B cell (primary cell): Measurements from ENCODE around the gene TMEM145. TPM values are rescaled to one million over a fixed set of nuclear protein-coding genes. Genes with fewer than 3 reads are reported as not detected.
A peak's percentile ranks its signal among the peaks of the same experiment; 100 is the strongest.

Experiments
- ATAC-seq: fragments of 200-7000 bp; cut with Tn5 transposase; one replicate; pipeline ENCODE4 v1.10.0; 2021; ENCODE audit warnings: low read depth, mild to moderate bottlenecking, moderate number of reproducible peaks, moderate library complexity
- CTCF ChIA-PET: fragments of 350-600 bp; sonication (Branson Sonifier 250); formaldehyde crosslinking; loops from one replicate; lab custom pipeline; 2021; ENCODE audit warnings: antibody characterized with exemption, inconsistent platforms; lab: Charles Lee
- POLR2A ChIA-PET: fragments of 350-600 bp; sonication (Branson Sonifier 250); formaldehyde crosslinking; loops from one replicate; lab custom pipeline; 2021; ENCODE audit warnings: antibody characterized with exemption; lab: Charles Lee
- DNase-seq: peaks from one replicate; pipeline ENCODE4 v3.0.0; 2013
- H2AFZ ChIP-seq: 2 replicates; pipeline ENCODE4 v1.6.1; 2012; ENCODE audit warnings: mild to moderate bottlenecking, low read depth, low read length; ENCODE audit not compliant: insufficient read depth, poor library complexity, severe bottlenecking
- H3K27ac ChIP-seq, 2 donors: 1 replicate in 1 of 2; 2 replicates in 1 of 2; pipeline ENCODE4 v1.5.1; 2012 to 2013; ENCODE audit warnings: low read length in 2 of 2, mild to moderate bottlenecking in 2 of 2, moderate library complexity in 1 of 2
- H3K27me3 ChIP-seq, 4 experiments: fragments of 200-600 bp in 1 of 4; sonication (generic) in 1 of 4; replicated peaks in 1 of 4; 1 replicate in 2 of 4; 2 replicates in 2 of 4; pipeline versions ENCODE4 v1.6.1 to v1.7.0; 2013 to 2016; ENCODE audit warnings: low read length in 3 of 4, mild to moderate bottlenecking in 2 of 4, mixed read lengths in 1 of 4, moderate library complexity in 1 of 4; ENCODE audit not compliant: insufficient read depth in 4 of 4, control insufficient read depth in 3 of 4; ENCODE audit errors: control extremely low read depth in 1 of 4
- H3K36me3 ChIP-seq, 2 experiments: replicated peaks in 1 of 2; 1 replicate in 1 of 2; 2 replicates in 1 of 2; pipeline versions ENCODE4 v1.6.1 to v1.7.1; 2013; ENCODE audit warnings: low read length in 1 of 2; ENCODE audit not compliant: insufficient read depth in 2 of 2, control insufficient read depth in 1 of 2; ENCODE audit errors: control extremely low read depth in 1 of 2, extremely low read depth in 1 of 2
- H3K4me1 ChIP-seq, 2 donors: fragments of 200-600 bp in 1 of 2; sonication (generic) in 1 of 2; 1 replicate in 1 of 2; 2 replicates in 1 of 2; pipeline versions ENCODE4 v1.5.1 to v1.6.1; 2013 to 2017; ENCODE audit warnings: low read length in 2 of 2; ENCODE audit not compliant: control insufficient read depth in 2 of 2, insufficient read depth in 2 of 2
- H3K4me2 ChIP-seq: replicated peaks from 2 replicates; pipeline ENCODE3; 2012; ENCODE audit warnings: mild to moderate bottlenecking, low read depth, low read length; ENCODE audit not compliant: poor library complexity, severe bottlenecking
- H3K4me3 ChIP-seq, 5 experiments: fragments of 200-600 bp in 1 of 5; sonication (generic) in 1 of 5; 1 replicate in 3 of 5; 2 replicates in 2 of 5; pipeline versions ENCODE4 v1.5.1 to v1.7.0; 2011 to 2016; ENCODE audit warnings: low read length in 4 of 5, mild to moderate bottlenecking in 4 of 5, low read depth in 2 of 5, control low read depth in 1 of 5, moderate library complexity in 1 of 5; ENCODE audit not compliant: insufficient read depth in 1 of 5; ENCODE audit errors: control extremely low read depth in 1 of 5, extremely low read depth in 1 of 5
- H3K79me2 ChIP-seq: fragments of 200-600 bp; sonication (generic); one replicate; pipeline ENCODE4 v1.6.0; 2016; ENCODE audit warnings: low read length; ENCODE audit not compliant: control insufficient read depth, insufficient read depth
- H3K9ac ChIP-seq: fragments of 200-600 bp; sonication (generic); 2 replicates; pipeline ENCODE4 v1.6.1; 2017; ENCODE audit warnings: mild to moderate bottlenecking, low read length, moderate library complexity
- H3K9me3 ChIP-seq, 3 donors: one replicate each; pipeline versions ENCODE4 v1.6.1 to v1.7.1; 2013; ENCODE audit warnings: low read length in 2 of 3; ENCODE audit not compliant: control insufficient read depth in 2 of 3, insufficient read depth in 1 of 3; ENCODE audit errors: control extremely low read depth in 1 of 3
- H4K20me1 ChIP-seq: 2 replicates; pipeline ENCODE4 v1.6.0; 2012; ENCODE audit warnings: mild to moderate bottlenecking, low read length; ENCODE audit not compliant: insufficient read depth, control insufficient read depth, poor library complexity, severe bottlenecking
- H3K27ac Mint-ChIP-seq: one replicate; pipeline ENCODE4 v1.8.0; 2021; ENCODE audit warnings: mixed read lengths
- H3K27me3 Mint-ChIP-seq: one replicate; pipeline ENCODE4 v1.8.0; 2021; ENCODE audit warnings: mixed read lengths
- H3K4me1 Mint-ChIP-seq: one replicate; pipeline ENCODE4 v1.8.0; 2021; ENCODE audit warnings: mixed read lengths
- H3K4me3 Mint-ChIP-seq: one replicate; pipeline ENCODE4 v1.8.0; 2021; ENCODE audit warnings: mixed read lengths
- H3K9me3 Mint-ChIP-seq: one replicate; pipeline ENCODE4 v1.8.0; 2022; ENCODE audit warnings: mixed read lengths; ENCODE audit not compliant: insufficient read depth
- EZH2 ChIP-seq: IDR thresholded peaks from 2 replicates; pipeline ENCODE4 v1.6.1; 2012; ENCODE audit warnings: borderline replicate concordance, low read depth, mild to moderate bottlenecking, moderate library complexity, low read length; ENCODE audit not compliant: insufficient read depth, poor library complexity, severe bottlenecking
- WGBS: methylation state at CpG from one replicate; pipeline ENCODE4 v1.1.5; 2013; ENCODE audit warnings: missing lambda C conversion rate; ENCODE audit not compliant: insufficient coverage; 5-methylcytosine and 5-hydroxymethylcytosine counted together
- intact Hi-C: fragments of 100-400 bp; cut with micrococcal nuclease; formaldehyde crosslinking; loops from one replicate; pipeline ENCODE4 v1.10.0; 2022
- polyA plus RNA-seq: library from polyadenylated mRNA; depleted of rRNA; stranded (reverse); fragments of >200 nt; gene quantifications from 2 replicates; pipeline ENCODE4 v1.2.3, GENCODE V29; 2012
- total RNA-seq, 2 donors: library from RNA; stranded (reverse); fragments of 120-200 nt in 1 of 2; gene quantifications; 1 replicate in 1 of 2; 2 replicates in 1 of 2; pipeline versions ENCODE4 v1.2.3 to v1.2.4, GENCODE V29; 2013 to 2022
- TF ChIP-seq, protein P1 (sequence below): fragments of 200-600 bp; IDR thresholded peaks from one replicate; pipeline ENCODE4 v1.8.0; 2022; ENCODE audit warnings: antibody characterized with exemption, mild to moderate bottlenecking

Gene TMEM145
- total and polyA plus RNA-seq, 2 donors (not counting 1 experiment from before 2014, with no cell fraction given): not detected

DNA sequence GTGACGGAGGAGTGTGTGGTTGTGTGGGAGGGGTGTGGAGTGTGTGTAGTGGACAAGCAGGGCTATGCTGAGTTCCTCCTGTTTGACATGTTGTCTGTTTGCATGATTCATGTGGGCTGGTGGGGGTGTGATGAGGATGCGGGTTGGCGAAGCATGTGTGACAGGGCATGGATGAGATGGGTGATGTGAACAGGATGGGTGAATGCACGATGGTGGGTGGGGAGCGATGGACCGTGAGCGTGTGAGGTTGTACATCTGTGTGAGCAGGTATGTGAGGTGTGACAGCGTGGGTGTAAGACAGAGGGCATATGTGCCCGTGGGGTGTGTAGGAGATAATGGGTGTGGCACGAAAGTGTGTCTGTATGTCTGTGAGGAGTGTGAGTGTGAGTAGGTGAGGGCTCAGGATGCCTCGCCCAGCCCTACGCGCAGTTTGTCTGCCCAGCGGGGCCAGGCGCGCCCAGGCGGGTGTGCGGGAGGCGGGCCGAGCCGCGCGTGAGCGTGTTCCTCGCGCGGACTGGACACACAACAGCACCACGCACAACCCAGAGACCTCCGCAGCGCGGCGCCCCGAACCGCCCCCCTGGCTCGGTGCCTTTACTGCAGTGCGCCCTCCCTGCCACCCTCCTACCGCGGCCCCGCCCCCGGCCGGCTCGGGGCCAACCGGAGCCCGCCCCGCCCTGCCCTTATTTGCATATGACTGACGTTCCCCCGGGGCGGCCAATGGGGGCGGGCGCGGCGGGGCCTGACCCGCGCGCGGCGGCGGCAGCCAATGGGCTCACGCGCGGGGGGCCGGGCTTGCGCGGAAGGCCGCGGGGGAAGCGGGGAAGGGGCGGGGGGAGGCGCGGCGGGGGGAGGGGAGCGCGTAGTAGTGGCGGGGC is 29.7 kb upstream of the TMEM145 start:
- H3K27me3 Mint-ChIP-seq: no peaks in the 10 kb centered on the region
- peaks cover 37% of the 10 kb centered on the region for H3K4me1 Mint-ChIP-seq
- Histone ChIP-seq H3K4me2 (peak overlapping the region; percentile 96), H3K27ac (peak overlapping the region; percentile 91 to 96), H3K79me2 (peaks cover 30% of the 10 kb centered on the region), H3K36me3 (peaks cover 0 to 17% of the 10 kb centered on the region in 2 experiments), H3K27me3 (no peaks in the 10 kb centered on the region), H3K4me1 (peaks cover 53 to 65% of the 10 kb centered on the region in 2 donors), H3K9ac (peak overlapping the region; percentile 67), H2AFZ (peak overlapping the region; percentile 50), H4K20me1 (peaks cover 25% of the 10 kb centered on the region), H3K4me3 (peak overlapping the region; percentile 41 to 72 (median 65)), H3K9me3 (no peaks in the 10 kb centered on the region)
- no peak overlapping the region for H3K4me3 Mint-ChIP-seq
- intact Hi-C loops: loop anchor here (1.0 to 5.0 kb wide), 8 partner anchors 15 to 154 kb away; partner anchors contain the start of genes MEGF8, PAFAH1B3, PRR19 and ZNF526
- TF ChIP-seq EZH2: no peak
- TF ChIP-seq, protein P1, sequence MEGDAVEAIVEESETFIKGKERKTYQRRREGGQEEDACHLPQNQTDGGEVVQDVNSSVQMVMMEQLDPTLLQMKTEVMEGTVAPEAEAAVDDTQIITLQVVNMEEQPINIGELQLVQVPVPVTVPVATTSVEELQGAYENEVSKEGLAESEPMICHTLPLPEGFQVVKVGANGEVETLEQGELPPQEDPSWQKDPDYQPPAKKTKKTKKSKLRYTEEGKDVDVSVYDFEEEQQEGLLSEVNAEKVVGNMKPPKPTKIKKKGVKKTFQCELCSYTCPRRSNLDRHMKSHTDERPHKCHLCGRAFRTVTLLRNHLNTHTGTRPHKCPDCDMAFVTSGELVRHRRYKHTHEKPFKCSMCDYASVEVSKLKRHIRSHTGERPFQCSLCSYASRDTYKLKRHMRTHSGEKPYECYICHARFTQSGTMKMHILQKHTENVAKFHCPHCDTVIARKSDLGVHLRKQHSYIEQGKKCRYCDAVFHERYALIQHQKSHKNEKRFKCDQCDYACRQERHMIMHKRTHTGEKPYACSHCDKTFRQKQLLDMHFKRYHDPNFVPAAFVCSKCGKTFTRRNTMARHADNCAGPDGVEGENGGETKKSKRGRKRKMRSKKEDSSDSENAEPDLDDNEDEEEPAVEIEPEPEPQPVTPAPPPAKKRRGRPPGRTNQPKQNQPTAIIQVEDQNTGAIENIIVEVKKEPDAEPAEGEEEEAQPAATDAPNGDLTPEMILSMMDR: no peak
- CTCF ChIA-PET: interaction anchor here (1.2 to 1.4 kb wide), 4 partner anchors 10 to 40 kb away, joined by 3 to 4 read pairs (median 3); partner anchors contain the start of genes PAFAH1B3 and PRR19
- under 1% methylated on average over 49 of the region's 74 CpGs for WGBS
- ATAC-seq (peak; percentile 64), DNase-seq (peak; percentile 98)
- H3K9me3 Mint-ChIP-seq: no peaks in the 10 kb centered on the region
- POLR2A ChIA-PET: interaction anchor here (0.5 to 5.5 kb wide), 8 partner anchors 13 to 1918 kb away, joined by 3 to 23 read pairs (median 10); partner anchors contain the start of genes CIC, GSK3A and PAFAH1B3
- H3K27ac Mint-ChIP-seq: no peak overlapping the region
